ENCODE measurements around the gene TUBA4A.

Gene TUBA4A

GRCh38 chr2:219297766-219298456 lies 44.2 kb upstream of the TUBA4A start:
- DNase-seq (ENCODE audit: extremely low spot score): no peak
- ChIA-PET CTCF (interaction anchor here (0.7 to 12.0 kb wide), 16 partner anchors 9 to 239 kb away, joined by 3 to 260 read pairs (median 4); partner anchors contain the start of genes CNPPD1, DNAJB2, GLB1L and NHEJ1), POLR2A (no interaction called here)
- TF ChIP-seq CTCF (IDR thresholded peaks at IDR 0.05; ENCODE audit: control extremely low read depth, extremely low read depth, low read depth, missing control alignments): no peak

- no peak for TF ChIP-seq CTCF (IDR thresholded peaks at IDR 0.05; ENCODE audit: control extremely low read depth, extremely low read depth, low read depth, missing control alignments)
- CTCF ChIA-PET: interaction anchor here (0.9 to 12.0 kb wide), 14 partner anchors 8 to 185 kb away, joined by 3 to 336 read pairs (median 24); partner anchors contain the start of genes CNPPD1, DNAJB2, NHEJ1 and SLC23A3
- POLR2A ChIA-PET: no interaction called here
- no peak for DNase-seq (ENCODE audit: extremely low spot score)
Measured at GRCh38 chr2:219296631-219297391, 43.1 kb upstream of the TUBA4A start.

- DNase-seq (ENCODE audit: extremely low spot score): no peak
- TF ChIP-seq CTCF (IDR thresholded peaks at IDR 0.05; ENCODE audit: control extremely low read depth, extremely low read depth, low read depth, missing control alignments): no peak
- ChIA-PET POLR2A (no interaction called here), CTCF (interaction anchor here (1.3 to 12.0 kb wide), 18 partner anchors 7 to 186 kb away, joined by 4 to 336 read pairs (median 12); partner anchors contain the start of genes ANKZF1, ATG9A, CNPPD1 and DNAJB2)
Measured at GRCh38 chr2:219296142-219296541, 42.4 kb upstream of the TUBA4A start.

- CTCF ChIA-PET: interaction anchor here (0.7 to 12.0 kb wide), 77 partner anchors 9 to 905 kb away, joined by 3 to 336 read pairs (median 5); partner anchors contain the start of genes ABCB6, ANKZF1, ATG9A and BCS1L
- TF ChIP-seq CTCF (IDR thresholded peaks at IDR 0.05; ENCODE audit: control extremely low read depth, extremely low read depth, low read depth, missing control alignments): peak; percentile 99
- DNase-seq (ENCODE audit: extremely low spot score): peak; percentile 98
- POLR2A ChIA-PET: interaction anchor here (0.9 to 1.2 kb wide), 5 partner anchors 14 to 42 kb away, joined by 3 to 5 read pairs (median 3); partner anchors contain the start of genes TUBA4A and TUBA4B
Measured at GRCh38 chr2:219294356-219295351, 40.9 kb upstream of the TUBA4A start.

- no peak for DNase-seq (ENCODE audit: extremely low spot score)
- POLR2A ChIA-PET: interaction anchor here (1.2 kb wide), 1 partner anchor 16 kb away, joined by 3 read pairs; no protein-coding TSS in a partner anchor
- CTCF ChIA-PET: interaction anchor here (0.8 to 12.0 kb wide), 17 partner anchors 14 to 150 kb away, joined by 3 to 336 read pairs (median 4); partner anchors contain the start of genes ANKZF1, ATG9A, CNPPD1 and DNAJB2
- no peak for TF ChIP-seq CTCF (IDR thresholded peaks at IDR 0.05; ENCODE audit: control extremely low read depth, extremely low read depth, low read depth, missing control alignments)
Measured at GRCh38 chr2:219293736-219294231, 40.1 kb upstream of the TUBA4A start.
